GM12801 (cell line): ENCODE measurements around the gene FAM114A2.

ENCODE experiments used
- TF ChIP-seq, protein P1 (sequence below): IDR thresholded peaks from one replicate; pipeline ENCODE4 v1.5.1; 2011; ENCODE audit warnings: control low read depth; ENCODE audit not compliant: insufficient read length; ENCODE audit errors: extremely low read depth

Gene FAM114A2

DNA sequence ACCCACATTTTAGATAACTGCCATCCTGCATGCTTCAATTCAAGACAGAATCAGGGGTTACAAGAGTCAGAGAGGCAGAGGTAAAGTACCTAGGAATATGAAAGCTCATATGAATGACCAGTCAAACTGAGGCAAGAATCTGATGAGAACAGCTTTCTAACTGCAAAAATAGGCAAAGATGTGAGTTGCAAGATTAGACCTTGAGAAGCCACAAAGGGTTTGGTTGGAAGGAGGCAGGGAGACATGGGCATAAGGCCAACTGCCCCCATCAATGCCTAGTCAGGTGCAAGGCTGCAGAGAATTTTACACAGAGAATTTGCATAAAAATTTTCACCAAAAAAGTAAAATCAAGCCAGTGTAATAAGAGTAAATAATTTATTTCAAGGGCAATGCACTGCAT, 12.8 kb downstream of the FAM114A2 start:
- TF ChIP-seq, protein P1, sequence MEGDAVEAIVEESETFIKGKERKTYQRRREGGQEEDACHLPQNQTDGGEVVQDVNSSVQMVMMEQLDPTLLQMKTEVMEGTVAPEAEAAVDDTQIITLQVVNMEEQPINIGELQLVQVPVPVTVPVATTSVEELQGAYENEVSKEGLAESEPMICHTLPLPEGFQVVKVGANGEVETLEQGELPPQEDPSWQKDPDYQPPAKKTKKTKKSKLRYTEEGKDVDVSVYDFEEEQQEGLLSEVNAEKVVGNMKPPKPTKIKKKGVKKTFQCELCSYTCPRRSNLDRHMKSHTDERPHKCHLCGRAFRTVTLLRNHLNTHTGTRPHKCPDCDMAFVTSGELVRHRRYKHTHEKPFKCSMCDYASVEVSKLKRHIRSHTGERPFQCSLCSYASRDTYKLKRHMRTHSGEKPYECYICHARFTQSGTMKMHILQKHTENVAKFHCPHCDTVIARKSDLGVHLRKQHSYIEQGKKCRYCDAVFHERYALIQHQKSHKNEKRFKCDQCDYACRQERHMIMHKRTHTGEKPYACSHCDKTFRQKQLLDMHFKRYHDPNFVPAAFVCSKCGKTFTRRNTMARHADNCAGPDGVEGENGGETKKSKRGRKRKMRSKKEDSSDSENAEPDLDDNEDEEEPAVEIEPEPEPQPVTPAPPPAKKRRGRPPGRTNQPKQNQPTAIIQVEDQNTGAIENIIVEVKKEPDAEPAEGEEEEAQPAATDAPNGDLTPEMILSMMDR, result no peak

DNA sequence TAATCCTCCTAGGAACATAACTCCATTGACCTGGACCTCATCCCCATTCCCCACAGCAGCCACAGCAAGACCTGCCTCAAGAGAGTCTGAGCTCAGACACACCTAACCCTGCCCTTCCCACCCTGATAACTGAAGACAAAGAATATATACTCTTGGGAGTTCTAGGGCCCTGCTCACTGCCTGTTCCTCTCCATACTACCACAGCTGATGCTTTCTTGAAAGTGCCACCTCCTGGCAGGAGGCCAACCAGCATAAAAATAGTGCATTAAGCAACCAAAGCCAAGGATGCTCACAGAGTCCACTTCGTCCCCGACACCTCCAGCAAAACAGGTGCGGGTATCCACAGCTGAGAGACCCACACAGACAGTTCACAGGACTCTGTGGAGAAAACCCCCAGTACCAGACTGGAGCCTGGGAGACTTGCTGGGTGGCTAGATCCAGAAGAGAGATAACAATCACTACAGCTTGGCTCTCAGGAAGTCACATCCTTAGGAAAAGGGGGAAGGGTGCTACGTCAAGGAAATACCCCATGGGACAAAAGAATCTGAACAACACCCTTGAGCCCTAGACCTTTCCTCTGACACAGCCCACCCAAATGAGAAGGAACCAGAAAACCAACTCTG, 23.5 kb downstream of the FAM114A2 start:
- TF ChIP-seq, protein P1, result no peak

DNA sequence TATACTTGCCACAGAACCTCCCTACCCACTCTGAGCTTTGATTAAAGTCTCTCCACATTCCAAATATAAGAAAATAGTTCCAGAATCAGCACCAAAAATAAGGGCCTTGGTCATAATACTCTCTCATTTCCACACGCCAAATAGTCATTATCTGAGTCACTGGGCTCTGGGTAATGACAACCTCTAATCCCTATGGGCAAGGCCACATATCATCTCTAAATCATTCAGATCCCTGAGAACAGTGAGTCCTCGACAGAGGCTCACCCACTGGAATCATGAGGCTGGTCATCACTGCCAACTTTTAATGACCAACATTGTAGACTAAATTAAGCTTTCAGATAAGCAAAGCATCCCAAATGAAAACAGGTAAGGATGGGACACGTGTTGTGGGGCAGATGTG, 28.1 kb downstream of the FAM114A2 start:
- TF ChIP-seq, protein P1, result no peak

DNA sequence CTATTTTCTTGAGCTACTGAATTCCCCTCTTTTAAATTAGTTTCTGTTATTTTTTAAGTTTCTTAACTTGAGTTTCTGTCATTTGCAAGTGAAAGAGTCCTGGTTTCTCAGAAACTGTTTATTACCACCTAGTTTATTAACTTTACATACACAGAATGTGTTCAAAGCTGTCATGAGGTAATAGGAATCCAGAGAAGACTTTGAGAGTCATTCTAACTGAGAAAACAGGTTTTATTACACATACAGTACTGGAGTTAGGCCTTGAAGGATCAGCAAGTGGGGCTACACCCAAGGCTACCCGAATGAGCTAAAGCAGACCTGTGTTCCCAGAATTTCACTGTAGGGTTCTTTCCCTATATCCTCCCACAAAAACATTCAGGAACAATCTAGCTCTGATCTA, 33.1 kb downstream of the FAM114A2 start:
- TF ChIP-seq, protein P1, result no peak

DNA sequence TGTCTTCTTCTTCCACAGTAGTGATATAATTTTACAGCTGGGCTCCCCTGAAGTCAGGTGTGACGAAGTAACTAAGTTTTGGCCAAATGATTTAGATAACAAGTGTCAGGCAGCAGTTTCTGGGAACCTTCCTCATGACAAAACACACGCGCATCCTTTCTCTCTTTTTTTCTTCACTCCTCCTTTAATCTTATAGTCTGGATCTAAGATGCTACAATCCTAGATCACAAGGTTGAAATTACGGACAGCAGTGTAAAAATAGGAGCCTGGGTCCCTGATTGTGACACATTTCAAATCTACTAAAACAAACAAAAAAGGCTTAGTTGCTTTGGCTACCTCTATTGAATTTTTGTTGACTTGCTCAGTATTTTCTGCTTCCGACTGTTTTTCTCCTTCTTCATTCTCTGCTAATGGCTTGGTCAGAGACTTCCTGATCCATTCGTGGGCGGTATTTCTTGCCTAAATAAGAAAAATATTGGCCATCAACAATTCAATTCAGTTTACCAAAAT, 36.1 kb downstream of the FAM114A2 start:
- TF ChIP-seq, protein P1, result no peak

DNA sequence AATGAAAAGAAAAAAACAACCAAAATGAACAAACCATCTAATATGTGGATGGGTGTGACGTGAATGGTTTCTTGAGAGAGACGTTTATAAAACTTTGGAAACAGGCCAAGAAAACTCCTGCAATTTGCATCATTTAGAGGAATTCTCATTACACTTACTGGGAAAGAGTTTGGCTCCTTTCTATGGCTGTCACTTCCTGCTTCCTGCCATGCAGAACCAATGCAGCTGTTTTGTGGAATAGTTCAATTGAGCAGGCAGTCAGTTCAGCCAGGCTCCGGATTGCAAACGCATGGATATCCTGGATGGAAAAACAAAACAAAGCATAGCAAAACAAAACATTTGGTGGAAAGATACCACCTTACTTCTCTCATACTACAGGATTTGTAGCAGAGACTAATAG, 36.6 kb downstream of the FAM114A2 start:
- TF ChIP-seq, protein P1, result no peak

DNA sequence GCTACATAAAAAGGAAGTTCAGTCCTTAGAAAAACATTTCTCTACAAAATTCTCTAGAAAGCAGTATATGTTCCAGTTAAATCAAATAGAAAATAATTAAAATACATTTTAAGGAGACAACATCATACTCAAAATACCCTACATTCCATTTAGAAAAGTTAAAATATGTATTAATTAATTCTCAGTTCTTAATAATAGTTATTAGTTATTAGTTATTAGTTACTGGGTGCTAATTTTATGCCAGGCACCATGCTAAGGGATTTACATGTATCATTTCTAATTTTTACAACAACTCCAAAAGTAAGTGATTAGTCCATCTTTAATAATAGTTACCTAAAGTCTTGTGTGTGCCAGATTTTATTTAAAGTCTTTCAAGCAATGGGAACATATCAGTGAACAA, 38.0 kb downstream of the FAM114A2 start:
- TF ChIP-seq, protein P1, result no peak
